Ishikawa (cell line): ENCODE data around the gene NFX1.

Experiments
- EP300 ChIP-seq: IDR thresholded peaks from 2 replicates; pipeline ENCODE4 v1.6.1; 2012; ENCODE audit warnings: borderline replicate concordance
- NFIC ChIP-seq: IDR thresholded peaks from 2 replicates; pipeline ENCODE4 v1.6.1; 2012
- TAF1 ChIP-seq: IDR thresholded peaks from 2 replicates; pipeline ENCODE4 v1.6.1; 2012; ENCODE audit warnings: low read depth, mild to moderate bottlenecking

DNA sequence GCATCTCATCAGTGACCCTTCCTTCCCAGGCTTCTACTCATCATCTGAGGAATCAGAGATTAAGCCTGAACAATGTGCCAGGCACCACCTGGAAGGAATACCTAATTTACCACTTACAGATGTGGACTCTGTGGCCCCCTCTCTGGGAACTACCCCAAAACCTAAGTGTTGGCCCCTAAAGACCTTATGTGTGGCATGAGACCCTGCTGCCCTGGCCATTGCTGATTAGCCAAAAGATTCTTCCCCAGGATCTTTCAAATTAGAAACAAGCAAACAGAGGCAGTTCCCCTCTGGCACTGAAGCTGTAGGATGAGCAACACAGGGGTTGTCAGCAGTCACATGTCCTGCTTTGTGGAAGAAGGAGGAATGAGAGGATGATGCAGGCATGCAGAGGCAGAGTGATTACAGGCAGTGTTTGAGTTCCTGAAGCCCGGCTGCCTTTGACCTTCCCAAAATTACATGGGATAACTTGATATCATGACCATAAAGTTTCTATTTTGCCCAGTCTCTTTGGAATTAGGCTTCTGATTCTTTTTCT is 39.8 kb upstream of the NFX1 start:
- no peak for TF ChIP-seq EP300
- TF ChIP-seq TAF1, result no peak
- TF ChIP-seq NFIC, result no peak
